ENCODE measurements around the gene CEP41. TPM values are rescaled to one million over a fixed set of nuclear protein-coding genes. Genes with fewer than 3 reads are reported as not detected.

CEP41 gene
- total RNA-seq, 4 donors from 2014 or later, result 1.5 to 22.3 (median 8.3) TPM

DNA sequence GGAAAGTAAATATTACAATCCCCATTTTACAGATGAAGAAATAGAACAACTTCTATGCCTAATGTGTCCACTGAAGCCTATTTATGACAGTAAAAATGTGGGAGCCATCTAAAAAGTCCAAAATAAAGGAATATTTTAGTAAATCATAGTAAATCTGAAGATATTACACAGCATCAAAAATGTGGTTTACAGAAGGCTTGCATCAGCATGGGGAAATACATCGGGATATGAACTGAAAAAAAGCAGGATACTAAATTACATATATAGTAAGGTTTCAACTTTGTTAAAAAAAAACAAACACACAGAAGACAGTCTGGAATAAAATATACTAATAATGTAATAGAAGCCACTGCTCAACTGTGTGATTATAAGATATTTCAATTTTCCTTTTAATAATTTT lies 39.7 kb downstream of the CEP41 start:
- Histone ChIP-seq H3K4me3 (no peak overlapping the region), H3K4me1 (no peaks in the 10 kb centered on the region), H3K27me3 (no peaks in the 10 kb centered on the region), H3K27ac (no peak overlapping the region), H3K9me3 (no peaks in the 10 kb centered on the region), H3K36me3 (no peaks in the 10 kb centered on the region)
- TF ChIP-seq, protein P1, sequence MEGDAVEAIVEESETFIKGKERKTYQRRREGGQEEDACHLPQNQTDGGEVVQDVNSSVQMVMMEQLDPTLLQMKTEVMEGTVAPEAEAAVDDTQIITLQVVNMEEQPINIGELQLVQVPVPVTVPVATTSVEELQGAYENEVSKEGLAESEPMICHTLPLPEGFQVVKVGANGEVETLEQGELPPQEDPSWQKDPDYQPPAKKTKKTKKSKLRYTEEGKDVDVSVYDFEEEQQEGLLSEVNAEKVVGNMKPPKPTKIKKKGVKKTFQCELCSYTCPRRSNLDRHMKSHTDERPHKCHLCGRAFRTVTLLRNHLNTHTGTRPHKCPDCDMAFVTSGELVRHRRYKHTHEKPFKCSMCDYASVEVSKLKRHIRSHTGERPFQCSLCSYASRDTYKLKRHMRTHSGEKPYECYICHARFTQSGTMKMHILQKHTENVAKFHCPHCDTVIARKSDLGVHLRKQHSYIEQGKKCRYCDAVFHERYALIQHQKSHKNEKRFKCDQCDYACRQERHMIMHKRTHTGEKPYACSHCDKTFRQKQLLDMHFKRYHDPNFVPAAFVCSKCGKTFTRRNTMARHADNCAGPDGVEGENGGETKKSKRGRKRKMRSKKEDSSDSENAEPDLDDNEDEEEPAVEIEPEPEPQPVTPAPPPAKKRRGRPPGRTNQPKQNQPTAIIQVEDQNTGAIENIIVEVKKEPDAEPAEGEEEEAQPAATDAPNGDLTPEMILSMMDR (IDR thresholded peaks at IDR 0.05), result no peak
- TF ChIP-seq POLR2A (IDR thresholded peaks at IDR 0.05), result no peak
- intact Hi-C loops (cut with DNase I; ENCODE audit: low total_unique reads), result no loop called here
- no peak for DNase-seq

GRCh38 chr7:130400120-130400572 lies 40.7 kb downstream of the CEP41 start:
- no peak for TF ChIP-seq POLR2A (IDR thresholded peaks at IDR 0.05)
- TF ChIP-seq, protein P1 (IDR thresholded peaks at IDR 0.05), result no peak
- no peak for DNase-seq
- no peaks in the 10 kb centered on the region for H3K27me3 ChIP-seq
- H3K27ac ChIP-seq, result peak overlapping the region in 1 of 2 donors; percentile 20
- no peaks in the 10 kb centered on the region for H3K4me1 ChIP-seq
- H3K36me3 ChIP-seq, result no peaks in the 10 kb centered on the region
- H3K4me3 ChIP-seq, result no peak overlapping the region
- intact Hi-C loops (cut with DNase I; ENCODE audit: low total_unique reads), result no loop called here
- H3K9me3 ChIP-seq, result no peaks in the 10 kb centered on the region

GRCh38 chr7:130398526-130399090 lies 42.2 kb downstream of the CEP41 start:
- no peak overlapping the region for H3K4me3 ChIP-seq
- no peak for DNase-seq
- intact Hi-C loops (cut with DNase I; ENCODE audit: low total_unique reads), result no loop called here

GRCh38 chr7:130397758-130398073 lies 43.1 kb downstream of the CEP41 start:
- H3K27ac ChIP-seq, result no peak overlapping the region
- no peak for DNase-seq
- H3K27me3 ChIP-seq, result no peaks in the 10 kb centered on the region
- no peaks in the 10 kb centered on the region for H3K9me3 ChIP-seq
- intact Hi-C loops (cut with DNase I; ENCODE audit: low total_unique reads), result no loop called here
- H3K4me3 ChIP-seq, result no peak overlapping the region
- no peaks in the 10 kb centered on the region for H3K36me3 ChIP-seq
- peaks cover 0 to 10% of the 10 kb centered on the region in 2 donors for H3K4me1 ChIP-seq
- TF ChIP-seq, protein P1 (IDR thresholded peaks at IDR 0.05), result no peak
- TF ChIP-seq POLR2A (IDR thresholded peaks at IDR 0.05), result no peak

More at GRCh38 chr7:130398526-130399090, 42.2 kb downstream of the CEP41 start:
- Histone ChIP-seq H3K27ac (no peak overlapping the region), H3K9me3 (no peaks in the 10 kb centered on the region), H3K36me3 (no peaks in the 10 kb centered on the region), H3K4me1 (peaks cover 0 to under 1% of the 10 kb centered on the region in 2 donors), H3K27me3 (no peaks in the 10 kb centered on the region)
- TF ChIP-seq, protein P1 (IDR thresholded peaks at IDR 0.05), result no peak
- TF ChIP-seq POLR2A (IDR thresholded peaks at IDR 0.05), result no peak

DNA sequence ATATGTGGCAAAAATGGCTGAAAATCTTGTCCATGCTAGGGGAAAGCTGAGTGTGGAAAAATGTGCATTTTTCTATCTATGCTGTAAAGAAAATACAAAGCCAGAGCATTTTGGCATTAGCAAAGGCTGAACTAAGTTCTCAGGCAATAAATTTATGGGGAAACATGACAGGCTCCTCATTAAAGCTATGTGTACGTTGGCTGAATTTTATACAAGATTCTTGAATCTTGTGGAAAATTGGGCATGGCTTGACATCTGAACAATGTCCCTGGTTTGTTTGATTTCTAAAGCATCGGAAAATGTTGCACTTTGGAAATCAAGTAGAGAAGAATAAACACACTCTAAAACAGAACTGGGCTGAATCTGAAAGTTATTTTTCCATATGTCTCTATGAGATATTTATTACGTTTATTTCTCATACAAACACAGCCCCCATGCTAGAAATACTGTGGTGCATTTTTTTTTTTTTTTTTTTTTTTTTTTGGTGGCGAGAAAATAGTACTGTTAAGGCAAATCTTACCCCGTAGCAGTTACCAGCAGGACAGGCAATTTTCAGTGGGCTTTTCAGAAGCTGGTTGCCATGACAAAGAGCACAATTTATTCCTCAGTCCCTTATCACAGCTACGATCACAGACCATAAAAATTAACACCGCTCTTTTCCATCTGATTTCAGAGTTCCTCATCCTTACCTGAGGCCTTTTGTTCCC lies 43.6 kb downstream of the CEP41 start:
- TF ChIP-seq POLR2A (IDR thresholded peaks at IDR 0.05), result no peak
- TF ChIP-seq, protein P1 (IDR thresholded peaks at IDR 0.05), result no peak
- H3K27ac ChIP-seq, result peak overlapping the region in 1 of 2 donors; percentile 80
- H3K27me3 ChIP-seq, result no peaks in the 10 kb centered on the region
- intact Hi-C loops (cut with DNase I; ENCODE audit: low total_unique reads), result no loop called here
- no peaks in the 10 kb centered on the region for H3K9me3 ChIP-seq
- no peak overlapping the region for H3K4me3 ChIP-seq
- no peaks in the 10 kb centered on the region for H3K36me3 ChIP-seq
- no peak for DNase-seq
- peaks cover 0 to 10% of the 10 kb centered on the region in 2 donors for H3K4me1 ChIP-seq

Data from uterus (tissue), 4 donors.